SH-SY5Y (cell line): ENCODE results near the gene TENM4.

Experiments used
- GATA2 ChIP-seq: IDR thresholded peaks from 2 replicates; pipeline ENCODE4 v1.6.1; 2011; ENCODE audit warnings: mild to moderate bottlenecking, low read depth, low read length
- GATA3 ChIP-seq: IDR thresholded peaks from 2 replicates; pipeline ENCODE4 v1.6.1; 2011; ENCODE audit warnings: low read depth, mild to moderate bottlenecking, low read length, moderate library complexity

DNA sequence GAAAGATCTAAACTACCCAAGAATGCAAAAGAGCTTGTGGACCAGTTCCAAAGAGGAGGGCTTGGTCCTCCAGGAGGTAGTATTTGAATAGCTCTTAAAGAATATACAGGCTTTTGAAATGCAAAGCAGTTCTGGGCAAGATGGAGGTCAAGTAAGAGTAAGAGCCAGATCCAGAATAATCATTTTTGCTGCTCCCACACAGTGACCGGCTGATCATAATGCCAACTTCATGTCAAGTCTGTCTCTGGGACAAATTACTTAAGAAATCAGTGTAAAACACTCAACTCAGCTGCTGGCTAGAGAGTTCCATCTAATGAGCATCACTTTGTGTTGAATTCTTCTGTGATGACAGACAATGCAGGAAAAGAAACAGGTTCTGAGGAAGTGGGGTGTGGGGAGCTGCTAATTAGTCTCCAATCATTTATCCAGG is 615.2 kb downstream of the TENM4 start:
- TF ChIP-seq GATA2 (no peak), GATA3 (no peak)
